Pancreas (tissue), 10 donors: ENCODE measurements around the gene CARD6. TPM values are rescaled to one million over a fixed set of nuclear protein-coding genes. Genes with fewer than 3 reads are reported as not detected.
"Not testable (repeated sequence)": the region's sequence is repeated elsewhere in the genome, so short reads cannot be mapped to it uniquely, and the experiment has no call there.

Experiments used
- ATAC-seq, 4 donors: fragments of 200-7000 bp; cut with Tn5 transposase; one replicate each; pipeline versions ENCODE4 v1.8.0 to v1.9.1; 2020; ENCODE audit warnings: mild to moderate bottlenecking in 4 of 4, moderate library complexity in 4 of 4
- DNase-seq, 6 donors: peaks; one replicate each; pipeline ENCODE4 v3.0.0-alpha.2; 2020
- FAIRE-seq: peaks from 2 replicates; lab custom pipeline; 2012; peaks lifted over from hg19 to GRCh38; lab: Jason Lieb, UNC
- H3K27ac ChIP-seq, 4 donors: fragments of 200-600 bp; sonication (generic); 1 replicate in 3 of 4; 2 replicates in 1 of 4; pipeline versions ENCODE4 v1.5.0 to v1.8.0; 2020
- H3K27me3 ChIP-seq, 4 donors: fragments of 200-600 bp; one replicate each; pipeline ENCODE4 v1.8.0; 2021
- H3K36me3 ChIP-seq, 3 donors: fragments of 200-600 bp; sonication (generic) in 1 of 3; one replicate each; pipeline versions ENCODE4 v1.5.0 to v1.8.0; 2020 to 2021
- H3K4me1 ChIP-seq, 3 donors: fragments of 200-600 bp; one replicate each; pipeline ENCODE4 v1.8.0; 2021
- H3K4me3 ChIP-seq, 4 donors: fragments of 200-600 bp; sonication (generic) in 2 of 4; one replicate each; pipeline versions ENCODE4 v1.5.0 to v1.8.0; 2020 to 2021
- H3K9me3 ChIP-seq, 4 donors: fragments of 200-600 bp; one replicate each; pipeline ENCODE4 v1.8.0; 2021
- CTCF ChIP-seq, 4 donors: fragments of 200-600 bp; sonication (generic) in 3 of 4; IDR thresholded peaks; one replicate each; pipeline versions ENCODE4 v1.5.0 to v1.8.0; 2021; ENCODE audit warnings: antibody characterized with exemption in 4 of 4
- WGBS, 2 donors: extraction: QIAGEN DNeasy Blood & Tissue Kit; methylation state at CpG; one replicate each; pipeline ENCODE4 v1.1.7; 2013; 5-methylcytosine and 5-hydroxymethylcytosine counted together
- intact Hi-C, 3 donors: fragments of 100-400 bp; cut with DNase I; formaldehyde crosslinking; loops; one replicate each; pipeline versions ENCODE4 v1.11.1 to v1.14.2; 2022
- polyA plus RNA-seq, 2 donors: library from polyadenylated mRNA; stranded (reverse); fragments of 200-250 nt; gene quantifications; one replicate each; pipeline ENCODE4 v1.2.3, GENCODE V29; 2013
- total RNA-seq, 6 donors: library from RNA; stranded (reverse); fragmentation: NEBNext Ultra II Directional in 4 of 6; extraction: Animal tissue kit (Norgen Biotek cat#: 25700) in 4 of 6; gene quantifications; one replicate each; pipeline versions ENCODE4 v1.2.1 to v1.2.4, GENCODE V29; 2021 to 2023
- donor health status: healthy with polysubstance abuse.
- donor health status: DM: no; HTN: no; CAD: no; lungs with moderate emphysema.
- donor health status: DM: no; HTN: no; CAD: no.
- donor health status: control.
- donor health status: control.
- donor health status: Bipolar disorder and iron deficiency.
- donor health status: DM: yes; HTN: yes; CAD: no.
- donor health status: DM: no; HTN: no; CAD: no.
- donor health status: DM: no; HTN: no; CAD: no.
- donor health status: DM: yes; HTN: yes; CAD: no.

CARD6 gene
- total and polyA plus RNA-seq, 8 donors, result 1.7 to 8.0 (median 2.6) TPM

- Histone ChIP-seq H3K4me1 (no peaks in the 10 kb centered on the region), H3K4me3 (no peak overlapping the region), H3K27ac (no peak overlapping the region), H3K9me3 (no peaks in the 10 kb centered on the region), H3K36me3 (no peaks in the 10 kb centered on the region), H3K27me3 (no peaks in the 10 kb centered on the region)
- FAIRE-seq (no peak), DNase-seq (no peak), ATAC-seq (no peak)
- 82 to 85% methylated on average over 8 of the region's 8 CpGs for WGBS, 2 donors
- TF ChIP-seq CTCF (IDR thresholded peaks at IDR 0.05), result no peak
- intact Hi-C loops, result no loop called here
Observed at GRCh38 chr5:40801771-40802562, 39.2 kb upstream of the CARD6 start.

GRCh38 chr5:40812125-40812524 lies 29.0 kb upstream of the CARD6 start:
- H3K36me3 ChIP-seq, result no peaks in the 10 kb centered on the region
- no peaks in the 10 kb centered on the region for H3K27me3 ChIP-seq
- WGBS, 2 donors, result 0 to 53% methylated on average over 1 of the region's 1 CpG
- no peak overlapping the region for H3K4me3 ChIP-seq
- no peaks in the 10 kb centered on the region for H3K4me1 ChIP-seq
- intact Hi-C loops, result no loop called here
- DNase-seq (no peak), FAIRE-seq (no peak), ATAC-seq (no peak)
- TF ChIP-seq CTCF (IDR thresholded peaks at IDR 0.05), result no peak
- no peak overlapping the region for H3K27ac ChIP-seq
- H3K9me3 ChIP-seq, result no peaks in the 10 kb centered on the region

- no peak for ATAC-seq
- WGBS, 2 donors, result 85 to 89% methylated on average over 2 of the region's 2 CpGs
Observed at GRCh38 chr5:40813698-40814281, 27.4 kb upstream of the CARD6 start.

DNA sequence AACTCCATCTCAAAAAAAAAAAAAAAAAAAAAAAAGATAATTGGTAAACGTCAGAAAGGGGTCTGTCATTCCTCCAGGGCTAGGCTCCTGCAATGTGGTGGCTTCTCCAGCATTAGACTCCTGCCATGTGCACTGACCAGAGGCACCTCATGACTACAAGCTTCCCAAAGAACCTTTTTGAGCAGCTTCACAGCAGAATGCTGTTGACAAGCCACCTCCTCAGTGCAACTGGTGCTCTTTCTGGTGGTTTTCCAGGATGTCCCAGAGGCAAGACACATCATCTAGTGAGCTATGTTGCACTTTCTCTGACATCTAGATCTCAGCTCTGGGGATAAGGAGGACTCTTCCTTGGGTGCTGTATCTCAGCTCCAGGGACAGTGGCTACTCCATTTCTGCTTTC lies 17.7 kb upstream of the CARD6 start:
- intact Hi-C loops, result no loop called here
- Histone ChIP-seq H3K9me3 (no peaks in the 10 kb centered on the region), H3K4me3 (no peak overlapping the region), H3K27ac (no peak overlapping the region), H3K27me3 (no peaks in the 10 kb centered on the region), H3K4me1 (no peaks in the 10 kb centered on the region), H3K36me3 (peaks cover 0 to 15% (median 12%) of the 10 kb centered on the region in 3 donors)
- 36 to 46% methylated on average over 1 of the region's 1 CpG for WGBS, 2 donors
- ATAC-seq, result peak in 2 of 4 donors; percentile 15 to 44
- DNase-seq, result no peak
- TF ChIP-seq CTCF (IDR thresholded peaks at IDR 0.05), result no peak
- no peak for FAIRE-seq

More at GRCh38 chr5:40813698-40814281, 27.4 kb upstream of the CARD6 start:
- Histone ChIP-seq H3K27me3 (no peaks in the 10 kb centered on the region), H3K36me3 (no peaks in the 10 kb centered on the region), H3K9me3 (no peaks in the 10 kb centered on the region), H3K4me3 (no peak overlapping the region), H3K27ac (no peak overlapping the region), H3K4me1 (no peaks in the 10 kb centered on the region)
- no peak for TF ChIP-seq CTCF (IDR thresholded peaks at IDR 0.05)
- FAIRE-seq (no peak), DNase-seq (no peak)
- intact Hi-C loops, result no loop called here

- H3K27ac ChIP-seq, H3K9me3 ChIP-seq, H3K4me1 ChIP-seq, FAIRE-seq, H3K27me3 ChIP-seq, H3K4me3 ChIP-seq, intact Hi-C loops, DNase-seq: not testable (repeated sequence)
- ATAC-seq, result peak in 1 of 4 donors; percentile 5
- H3K36me3 ChIP-seq, result peaks cover 0 to 33% (median 19%) of the 10 kb centered on the region in 3 donors
- WGBS, 2 donors, result 96 to 97% methylated on average over 11 of the region's 11 CpGs
Observed at GRCh38 chr5:40825461-40826043, 15.6 kb upstream of the CARD6 start.
